ENCODE results near the gene HECW1.

The HECW1 gene

DNA sequence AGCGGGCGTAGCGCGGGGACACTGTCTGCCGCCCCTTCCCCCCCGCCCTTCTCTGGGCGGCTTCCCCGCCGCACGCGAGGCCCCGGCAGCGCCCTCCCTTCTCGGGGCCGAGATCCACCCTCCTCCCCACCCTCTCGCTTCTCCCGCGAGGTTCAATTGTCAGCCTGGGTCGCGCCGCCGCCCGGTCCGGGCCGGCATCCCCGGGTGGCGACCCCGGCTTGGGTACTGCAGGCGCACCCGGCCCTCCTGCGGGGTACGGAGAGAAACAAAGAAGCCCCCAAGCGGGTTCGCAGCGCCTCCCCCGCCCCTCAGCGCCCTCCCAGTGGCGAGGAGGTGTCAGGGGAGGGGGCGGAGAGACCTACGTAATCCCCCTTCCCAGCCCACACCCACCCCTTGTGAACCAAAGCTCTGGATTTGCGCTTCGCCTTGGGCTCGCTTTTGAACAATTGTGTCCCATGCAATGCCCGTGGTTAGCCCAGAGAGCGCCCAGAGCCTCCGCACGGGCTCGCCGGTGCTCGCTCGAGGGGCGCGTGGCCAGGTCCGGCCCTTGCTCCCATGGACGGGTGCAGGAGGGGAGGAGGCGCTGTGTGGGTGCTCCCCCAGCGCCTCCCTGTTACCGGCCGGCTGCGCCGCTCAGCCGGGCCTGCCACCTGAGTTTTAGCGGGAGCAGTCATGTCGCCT lies 634 bp downstream of the HECW1 start:
- DNase-seq (ENCODE audit: low read depth), result peak; percentile 62

GRCh38 chr7:43113622-43114457 lies 1.4 kb downstream of the HECW1 start:
- DNase-seq (ENCODE audit: low read depth), result no peak

DNA sequence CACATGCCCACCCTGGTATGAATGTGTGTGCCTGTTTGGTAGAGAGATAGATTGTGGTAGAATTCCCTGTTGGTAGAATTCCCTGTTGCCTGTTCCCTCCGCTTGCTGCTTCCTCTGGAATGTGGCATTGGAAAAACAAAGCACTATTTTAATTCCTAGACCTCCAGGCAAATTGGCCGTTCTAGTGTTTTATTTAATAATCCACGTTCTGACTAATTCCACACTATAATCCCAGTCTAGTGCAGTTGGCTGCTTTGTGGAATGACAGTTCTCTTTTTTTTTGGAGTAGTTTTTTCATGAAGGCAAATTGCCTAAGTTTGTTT lies 2.0 kb downstream of the HECW1 start:
- no peak for DNase-seq (ENCODE audit: low read depth)

DNA sequence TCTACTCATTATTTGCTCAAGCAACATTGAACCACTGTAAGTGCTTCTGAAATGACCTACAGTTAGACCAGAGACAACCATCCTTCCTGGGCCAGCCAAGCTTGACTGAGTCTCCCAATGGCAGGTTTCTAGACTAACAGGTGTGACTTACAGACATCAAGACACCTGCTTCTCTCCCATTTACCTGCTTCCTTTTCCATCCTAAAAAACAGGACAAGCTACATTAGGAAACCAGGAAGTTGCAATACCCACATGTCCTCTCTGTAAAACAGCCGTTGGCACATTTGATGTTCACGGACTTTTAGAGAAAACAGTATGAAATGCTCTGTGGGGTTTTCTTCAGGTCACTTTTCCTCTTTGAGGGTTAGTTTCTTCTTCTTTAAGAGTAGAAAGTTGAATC lies 4.0 kb downstream of the HECW1 start:
- no peak for DNase-seq (ENCODE audit: low read depth)

GRCh38 chr7:43117095-43117494 lies 4.6 kb downstream of the HECW1 start:
- DNase-seq (ENCODE audit: low read depth), result no peak

- no peak for DNase-seq (ENCODE audit: low read depth)
Observed at GRCh38 chr7:43117861-43118260, 5.4 kb downstream of the HECW1 start.

DNA sequence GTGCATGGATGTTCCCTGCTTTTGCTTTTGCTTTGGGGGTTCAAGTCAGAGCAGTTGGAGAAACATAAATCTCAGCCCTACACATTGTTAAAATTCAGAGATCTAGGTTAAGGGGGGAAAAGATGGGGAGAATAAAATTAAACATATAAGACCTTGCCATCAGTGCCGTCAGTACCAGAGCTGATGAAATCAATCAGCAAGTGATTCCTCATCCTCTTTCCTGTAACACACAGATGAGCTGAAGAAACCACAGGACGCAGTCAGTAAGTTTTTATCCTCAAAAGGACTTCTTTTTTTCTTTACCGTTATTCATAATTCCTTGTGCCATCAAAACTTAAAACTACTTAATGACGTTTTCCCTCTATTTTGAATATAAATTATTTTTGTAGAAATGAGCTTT lies 5.9 kb downstream of the HECW1 start:
- DNase-seq (ENCODE audit: low read depth), result no peak

DNA sequence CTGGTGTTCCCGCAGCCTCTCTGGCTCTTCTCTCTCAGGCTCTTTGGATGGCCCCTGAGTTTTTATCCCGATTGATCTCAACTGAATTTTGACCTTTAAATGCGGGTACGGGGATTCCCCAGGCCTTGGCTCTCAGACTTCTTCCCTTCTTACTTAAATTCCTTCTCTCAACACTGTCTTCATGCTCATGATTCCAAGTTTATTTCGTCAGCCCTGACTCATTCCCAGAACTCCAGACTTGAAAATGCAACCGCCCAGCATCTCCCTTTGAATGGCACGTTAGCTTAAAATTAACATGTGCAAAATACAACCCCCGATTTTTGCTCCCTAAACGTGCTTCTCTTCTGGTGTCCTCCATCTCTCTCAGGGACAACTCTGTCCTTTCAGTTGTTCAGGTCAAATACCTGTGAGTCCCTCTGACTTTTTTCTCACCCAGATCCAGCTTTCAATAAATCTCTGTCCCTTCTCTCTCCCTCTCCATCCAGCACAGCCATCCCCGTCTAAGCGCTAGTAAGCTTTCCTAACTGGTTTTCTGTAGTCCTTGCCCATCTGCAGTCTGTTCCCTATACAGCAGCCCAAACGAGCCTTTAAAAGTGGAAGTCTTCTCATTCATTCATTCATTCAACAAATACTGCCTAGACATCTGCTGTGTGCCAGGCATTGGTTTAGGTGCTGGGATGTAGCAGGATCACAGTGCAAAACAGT lies 7.1 kb downstream of the HECW1 start:
- peak; percentile 80 for DNase-seq (ENCODE audit: low read depth)

- no peak for DNase-seq (ENCODE audit: low read depth)
Observed at GRCh38 chr7:43121973-43122372, 9.5 kb downstream of the HECW1 start.

DNA sequence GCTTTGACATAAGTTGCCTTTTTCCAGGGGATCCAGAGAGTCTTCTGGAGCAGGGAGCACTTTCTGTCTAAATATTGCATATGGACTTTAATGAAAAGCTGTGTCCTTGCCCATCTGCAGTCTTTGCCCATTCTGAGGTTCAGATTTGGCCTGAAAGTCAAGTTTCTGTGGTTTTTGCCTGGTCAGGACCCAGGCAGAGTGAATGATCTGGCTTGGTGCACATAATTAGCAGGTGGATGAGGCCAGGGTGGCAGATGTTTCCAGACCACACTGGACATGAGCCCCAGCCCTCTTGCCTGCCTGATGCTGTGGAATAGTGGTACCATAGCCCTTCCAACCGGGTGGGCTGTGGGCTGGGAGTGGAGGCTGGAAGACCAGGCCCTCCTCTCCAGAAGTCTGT lies 11.0 kb downstream of the HECW1 start:
- no peak for DNase-seq (ENCODE audit: low read depth)

- DNase-seq (ENCODE audit: low read depth), result no peak
Observed at GRCh38 chr7:43124388-43124787, 11.9 kb downstream of the HECW1 start.

GRCh38 chr7:43130347-43130746 lies 17.9 kb downstream of the HECW1 start:
- DNase-seq (ENCODE audit: low read depth), result no peak

GRCh38 chr7:43135129-43135528 lies 22.7 kb downstream of the HECW1 start:
- no peak for DNase-seq (ENCODE audit: low read depth)

DNA sequence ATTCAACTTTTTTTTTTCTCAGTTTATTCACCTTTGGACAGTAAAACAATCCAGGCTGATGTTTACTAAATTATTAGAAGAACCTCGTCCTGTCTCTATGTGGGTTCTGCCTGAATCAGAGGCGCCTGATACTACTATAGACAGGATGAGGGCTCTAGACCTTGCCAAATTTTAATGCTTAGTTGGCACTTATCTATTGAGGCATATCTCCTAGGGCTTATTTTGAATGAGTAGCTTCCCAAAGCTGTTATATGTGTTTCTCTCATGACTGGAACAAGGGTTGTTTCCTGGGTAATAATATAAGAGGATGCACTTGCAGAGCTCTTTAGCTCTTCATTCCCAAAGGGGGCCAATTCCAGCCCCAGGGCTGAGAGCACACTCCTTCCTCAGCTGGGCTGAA lies 23.6 kb downstream of the HECW1 start:
- DNase-seq (ENCODE audit: low read depth), result no peak

DNA sequence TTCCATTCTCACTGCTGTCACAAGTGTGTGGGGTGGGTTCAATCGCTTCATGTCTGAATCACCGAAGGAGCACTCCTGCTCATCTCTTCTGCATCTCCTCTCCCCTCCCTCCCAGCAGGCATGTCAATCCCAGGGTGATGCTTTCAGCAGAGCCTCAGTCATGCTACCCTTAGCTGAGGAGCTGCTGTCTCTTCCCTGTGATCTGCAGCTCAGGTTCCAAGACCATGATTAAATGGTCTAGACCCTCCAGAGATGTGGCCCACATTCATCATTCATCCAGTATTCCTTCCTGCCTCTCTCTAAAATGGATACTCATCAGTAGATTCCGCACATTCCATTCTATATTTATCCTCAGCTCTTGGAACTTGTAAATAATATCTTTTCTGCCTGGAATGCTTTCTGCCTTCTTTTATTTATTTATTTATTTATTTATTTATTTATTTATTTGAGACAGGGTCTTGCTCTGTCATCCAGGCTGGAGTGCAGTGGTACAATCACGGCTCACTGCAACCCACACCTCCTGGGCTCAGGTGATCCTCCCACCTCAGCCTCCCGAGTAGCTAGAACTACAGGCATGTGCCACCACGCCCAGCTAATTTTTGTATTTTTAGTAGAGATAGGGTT lies 24.8 kb downstream of the HECW1 start:
- peak; percentile 26 for DNase-seq (ENCODE audit: low read depth)

DNA sequence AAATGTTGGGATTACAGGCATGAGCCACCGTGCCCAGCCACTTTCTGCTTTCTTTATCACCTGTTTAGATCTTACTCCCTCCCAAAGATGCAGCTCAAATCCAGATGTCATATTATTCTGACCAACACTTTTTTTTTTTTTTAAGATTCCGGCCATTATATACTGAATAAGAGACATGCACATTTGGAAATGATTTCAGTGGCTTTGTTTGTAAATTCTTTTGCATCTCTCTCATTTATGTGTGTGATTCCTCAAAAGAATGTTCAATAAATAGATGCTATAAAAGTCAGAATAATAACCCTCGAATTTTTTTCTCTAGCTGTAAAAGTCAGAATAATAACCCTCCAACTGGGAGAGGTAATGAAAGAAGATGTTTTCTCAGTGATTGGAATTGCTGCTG lies 25.4 kb downstream of the HECW1 start:
- DNase-seq (ENCODE audit: low read depth), result no peak

DNA sequence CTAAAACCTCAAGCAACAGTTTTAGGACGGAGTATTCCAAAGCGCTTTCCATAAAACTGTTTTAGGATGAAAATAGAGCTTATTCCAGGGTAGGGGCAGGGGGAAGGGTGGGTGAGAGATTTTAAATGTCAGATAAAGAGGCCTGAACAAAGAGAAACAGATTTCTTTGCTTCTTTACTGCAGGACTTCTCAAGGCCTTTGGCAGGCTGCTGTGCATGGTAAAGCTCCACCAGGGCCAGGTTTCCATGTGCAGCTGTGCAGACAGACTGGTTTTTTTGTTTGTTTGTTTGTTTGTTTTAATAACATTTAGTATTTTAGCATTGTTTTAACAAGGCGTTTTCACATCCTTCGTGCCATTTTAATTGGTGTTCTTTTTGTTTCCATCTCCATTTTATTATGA lies 26.3 kb downstream of the HECW1 start:
- no peak for DNase-seq (ENCODE audit: low read depth)

DNA sequence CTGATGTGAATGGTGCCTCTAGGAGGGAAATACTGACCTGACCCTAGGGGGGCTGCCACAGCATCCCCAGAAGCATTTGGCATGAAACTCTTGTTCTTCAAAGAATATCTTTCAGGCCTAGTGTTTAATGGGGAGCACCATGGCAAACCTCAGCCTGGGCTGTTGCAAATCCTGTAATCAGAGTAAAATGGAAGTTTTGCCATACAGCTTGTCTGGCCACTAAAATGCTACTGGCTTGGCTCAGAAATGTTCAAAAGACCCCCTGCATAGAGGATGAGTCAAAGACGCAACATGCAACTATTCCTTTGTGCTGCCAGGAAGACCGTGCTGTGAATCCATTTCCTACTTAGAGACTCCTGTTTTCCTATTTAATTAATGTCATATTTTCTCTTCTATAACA lies 26.7 kb downstream of the HECW1 start:
- DNase-seq (ENCODE audit: low read depth), result no peak

GRCh38 chr7:43140186-43140585 lies 27.7 kb downstream of the HECW1 start:
- no peak for DNase-seq (ENCODE audit: low read depth)

GRCh38 chr7:43141091-43141490 lies 28.6 kb downstream of the HECW1 start:
- no peak for DNase-seq (ENCODE audit: low read depth)

GRCh38 chr7:43142703-43143102 lies 30.3 kb downstream of the HECW1 start:
- DNase-seq (ENCODE audit: low read depth), result no peak

DNA sequence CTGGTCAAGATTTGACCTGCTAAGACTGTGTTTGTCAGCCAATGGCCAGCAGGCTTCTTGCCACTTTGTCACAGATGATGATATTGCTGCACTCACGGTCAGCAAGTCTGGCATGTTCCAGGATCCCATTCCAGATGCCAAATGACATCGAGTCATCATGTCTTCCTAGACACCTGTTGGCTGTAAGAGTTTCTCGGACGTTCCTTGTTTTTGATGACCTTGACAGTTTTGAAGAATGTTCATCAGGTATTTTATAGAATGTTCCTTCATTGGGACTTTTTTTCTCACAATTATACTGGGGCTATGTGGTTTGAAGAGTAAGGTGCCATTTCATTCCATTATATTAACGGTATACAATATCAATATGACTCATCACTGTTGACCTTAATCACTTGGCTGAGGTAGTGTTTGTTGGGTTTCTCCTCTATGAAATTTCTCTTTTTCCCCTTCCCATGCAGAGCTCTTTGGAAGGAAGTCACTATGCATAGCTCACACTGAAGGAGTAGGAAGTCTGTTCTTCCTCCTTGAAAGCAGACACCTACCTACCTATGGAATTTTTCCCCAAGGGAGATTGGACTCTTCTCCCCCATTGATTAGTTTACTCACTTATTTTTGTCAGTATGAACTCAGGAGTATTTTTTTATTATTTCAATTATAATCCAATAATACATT lies 31.6 kb downstream of the HECW1 start:
- DNase-seq (ENCODE audit: low read depth), result no peak

Data from amniotic epithelial cell (primary cell).